Gastrocnemius medialis (tissue), 4 donors: ENCODE measurements around the gene PAPPA.

Experiments
- CTCF ChIP-seq, 5 experiments: fragments of 450-650 bp in 3 of 5; fragments of 200-600 bp in 2 of 5; sonication (generic) in 2 of 5; IDR thresholded peaks in 4 of 5; conservative IDR thresholded peaks in 1 of 5; 1 replicate in 4 of 5; 2 replicates in 1 of 5; pipeline ENCODE4 v1.5.1; 2016 to 2019; ENCODE audit warnings: antibody characterized with exemption in 5 of 5, mild to moderate bottlenecking in 3 of 5, moderate library complexity in 3 of 5
- POLR2A ChIP-seq, 2 donors: fragments of 450-650 bp; IDR thresholded peaks; one replicate each; pipeline ENCODE4 v1.6.1; 2017; ENCODE audit warnings: antibody characterized with exemption in 2 of 2, mild to moderate bottlenecking in 2 of 2, moderate library complexity in 2 of 2

DNA sequence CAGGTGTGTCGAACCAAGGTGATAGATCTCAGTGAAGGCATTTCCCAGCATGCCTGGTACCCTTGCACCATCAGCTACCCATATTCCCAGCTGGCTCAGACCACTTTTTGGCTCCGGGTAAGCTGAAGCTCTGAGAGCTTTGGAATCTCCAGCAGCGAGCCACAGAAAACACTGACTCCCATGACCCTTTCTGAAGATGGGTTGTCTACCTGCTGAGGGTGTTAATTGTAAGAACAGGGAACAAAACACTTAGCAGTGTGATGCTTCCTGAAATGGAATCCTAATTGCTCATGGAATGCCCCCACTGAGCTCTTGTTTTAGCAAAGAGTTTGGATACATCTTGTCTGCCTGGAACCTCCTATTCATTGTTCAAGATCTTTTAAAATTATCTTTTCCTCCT lies 177.7 kb downstream of the PAPPA start:
- TF ChIP-seq CTCF (IDR thresholded peaks at IDR 0.05 in 4 of 5, conservative IDR thresholded peaks at IDR 0.05 in 1 of 5) (no peak), POLR2A (IDR thresholded peaks at IDR 0.05) (no peak)
